AG09319 (cell line): Measurements from ENCODE around the gene MKRN2OS.

Experiments
- DNase-seq: peaks from one replicate; pipeline ENCODE4 v3.0.0-alpha.2; 2010; ENCODE audit warnings: low read depth; ENCODE audit errors: extremely low read depth
- CTCF ChIP-seq: IDR thresholded peaks from 2 replicates; pipeline ENCODE4 v1.5.1; 2011; ENCODE audit warnings: low read depth, mild to moderate bottlenecking, inconsistent platforms, low read length, moderate library complexity

MKRN2OS gene

GRCh38 chr3:12586403-12586802, 41.1 kb upstream of the MKRN2OS start:
- TF ChIP-seq CTCF, result no peak
- no peak for DNase-seq

GRCh38 chr3:12585970-12586369, 40.7 kb upstream of the MKRN2OS start:
- TF ChIP-seq CTCF, result no peak
- no peak for DNase-seq

DNA sequence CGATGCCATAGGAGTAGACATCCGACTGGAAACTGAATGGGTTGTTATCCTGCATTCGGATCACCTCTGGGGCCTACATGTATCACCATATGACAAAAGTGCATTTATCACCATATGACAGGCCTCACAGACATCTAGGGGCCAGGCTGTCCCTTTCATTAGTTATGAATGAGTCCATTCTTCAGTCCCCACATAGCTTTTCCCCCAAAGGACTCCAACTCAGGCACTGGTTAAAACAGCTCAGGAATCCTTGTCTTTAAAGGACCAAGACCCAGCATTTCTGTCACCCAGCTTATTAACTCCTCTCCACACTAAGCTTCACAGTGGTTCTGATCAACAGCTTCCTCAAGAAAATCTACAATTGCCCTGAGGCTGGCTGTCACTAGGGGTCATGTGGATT, 39.9 kb upstream of the MKRN2OS start:
- no peak for DNase-seq
- TF ChIP-seq CTCF, result no peak

GRCh38 chr3:12584083-12584482, 38.8 kb upstream of the MKRN2OS start:
- no peak for DNase-seq
- no peak for TF ChIP-seq CTCF

DNA sequence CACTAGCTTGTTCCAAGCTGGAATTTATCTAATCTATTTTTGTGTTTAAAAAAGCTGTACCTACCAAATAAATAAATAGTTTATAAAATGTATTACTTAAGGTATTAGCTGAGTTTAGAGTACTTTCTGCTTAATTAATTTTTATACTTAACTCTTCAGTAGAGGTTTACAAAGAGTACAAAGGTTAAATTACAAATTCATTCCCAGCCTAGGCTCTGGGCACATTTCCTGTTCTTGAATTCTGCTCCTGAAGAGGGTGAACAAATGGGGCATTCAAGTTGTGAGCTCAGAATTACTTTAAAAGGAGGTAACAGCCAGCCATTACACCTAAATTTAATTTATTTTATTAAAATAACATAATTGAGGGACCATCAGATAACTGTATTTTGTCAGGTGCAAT, 38.0 kb upstream of the MKRN2OS start:
- no peak for DNase-seq
- TF ChIP-seq CTCF, result no peak

DNA sequence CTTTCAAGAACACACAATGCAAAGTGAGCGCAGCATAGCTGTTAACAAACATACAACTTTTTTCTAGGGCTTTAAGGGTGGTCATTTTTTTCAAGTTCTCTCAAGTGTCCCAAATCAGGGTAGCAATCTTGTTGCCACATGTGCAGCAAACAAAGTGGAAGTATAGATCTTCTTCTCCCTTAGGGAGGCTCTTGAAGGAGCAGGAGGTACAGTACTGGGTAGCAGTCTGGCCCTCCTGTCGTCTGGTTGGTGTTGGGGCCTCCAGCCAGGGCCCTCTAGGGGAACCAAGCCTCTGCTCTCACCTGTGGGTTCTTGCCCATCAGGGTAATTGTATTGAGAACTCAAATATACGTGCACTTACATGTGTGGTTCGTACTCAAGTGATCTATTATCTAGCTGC, 37.4 kb upstream of the MKRN2OS start:
- DNase-seq, result no peak
- TF ChIP-seq CTCF, result no peak

DNA sequence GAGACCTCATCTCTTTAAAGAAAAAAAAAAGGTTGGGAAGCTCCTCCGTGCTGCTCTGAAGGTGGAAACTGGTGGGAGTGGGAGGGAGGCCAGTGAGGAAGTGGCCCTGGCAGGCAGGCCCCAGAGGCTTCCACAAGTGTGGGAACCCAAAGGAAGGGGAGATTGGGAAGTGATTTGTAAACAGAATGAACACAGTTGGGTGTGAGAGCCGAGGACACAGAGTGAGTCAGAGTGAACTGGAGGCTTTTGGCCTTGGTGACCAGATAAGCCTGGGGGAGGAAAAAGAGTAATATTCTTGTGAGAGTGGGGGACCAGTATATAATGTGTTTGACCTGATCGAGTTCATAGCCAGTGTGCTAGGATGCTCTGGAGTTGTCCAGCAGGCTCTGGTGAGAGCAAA, 34.6 kb upstream of the MKRN2OS start:
- peak; percentile 11 for DNase-seq
- TF ChIP-seq CTCF, result no peak
